IMR-90 (cell line): ENCODE measurements around the gene ADGRV1. TPM values are rescaled to one million over a fixed set of nuclear protein-coding genes. Genes with fewer than 3 reads are reported as not detected.

Experiments
- ATAC-seq: fragments of 200-7000 bp; cut with Tn5 transposase; 2 replicates; pipeline ENCODE4 v1.9.1; 2020; ENCODE audit warnings: low read depth, mild to moderate bottlenecking, moderate library complexity
- BruUV-seq: library from RNA; stranded (reverse); fragments of 400-500 nt; replicated peaks from 2 replicates; lab custom pipeline; 2021; lab: Mats Ljungman, UMichigan
- CTCF ChIA-PET: fragments of 300-600 bp; formaldehyde crosslinking; extraction: SDS; loops from one replicate; lab custom pipeline; 2021; ENCODE audit warnings: antibody characterized with exemption; lab: Yijun Ruan, JAX
- POLR2A ChIA-PET: fragments of 300-600 bp; sonication (Branson Sonifier 250); formaldehyde crosslinking; loops from one replicate; lab custom pipeline; 2022; ENCODE audit warnings: antibody characterized with exemption; ENCODE audit not compliant: unreplicated experiment; lab: Charles Lee
- DNase-seq: peaks from one replicate; pipeline ENCODE4 v3.0.0; 2013
- H2AFZ ChIP-seq: replicated peaks from 2 replicates; pipeline ENCODE3; 2013; ENCODE audit warnings: low read length, mild to moderate bottlenecking; ENCODE audit not compliant: poor library complexity
- H2AK5ac ChIP-seq: 2 replicates; pipeline ENCODE4 v1.6.1; 2013; ENCODE audit warnings: low read depth, low read length, inconsistent platforms
- H2AK9ac ChIP-seq: replicated peaks from 2 replicates; pipeline ENCODE3; 2013; ENCODE audit warnings: mild to moderate bottlenecking, low read depth, low read length, moderate library complexity; ENCODE audit not compliant: poor library complexity
- H2BK120ac ChIP-seq: 2 replicates; pipeline ENCODE4 v1.6.1; 2013; ENCODE audit warnings: low read depth, low read length, inconsistent platforms
- H2BK15ac ChIP-seq: 3 replicates; pipeline ENCODE4 v1.6.1; 2013; ENCODE audit warnings: low read depth, low read length, inconsistent platforms
- H2BK20ac ChIP-seq: 2 replicates; pipeline ENCODE4 v1.6.1; 2013; ENCODE audit warnings: low read depth, mild to moderate bottlenecking, inconsistent platforms, low read length, moderate library complexity
- H2BK5ac ChIP-seq: 2 replicates; pipeline ENCODE4 v1.6.1; 2013; ENCODE audit warnings: mild to moderate bottlenecking, low read depth, low read length, inconsistent platforms; ENCODE audit not compliant: poor library complexity, severe bottlenecking
- H3K14ac ChIP-seq: replicated peaks from 2 replicates; pipeline ENCODE4 v1.6.1; 2013; ENCODE audit warnings: low read depth, low read length, inconsistent platforms
- H3K18ac ChIP-seq: 2 replicates; pipeline ENCODE4 v1.6.1; 2013; ENCODE audit warnings: low read depth, low read length, control low read depth
- H3K23ac ChIP-seq: 2 replicates; pipeline ENCODE4 v1.6.1; 2013; ENCODE audit warnings: low read depth, low read length, inconsistent platforms
- H3K27ac ChIP-seq: 2 replicates; pipeline ENCODE4 v1.5.1; 2013; ENCODE audit warnings: mild to moderate bottlenecking, control low read depth, low read length; ENCODE audit not compliant: insufficient read depth
- H3K27me3 ChIP-seq: 2 replicates; pipeline ENCODE4 v1.6.1; 2013; ENCODE audit warnings: low read length; ENCODE audit not compliant: control insufficient read depth, insufficient read depth
- H3K36me3 ChIP-seq: 2 replicates; pipeline ENCODE4 v1.6.1; 2013; ENCODE audit warnings: low read length, mixed read lengths; ENCODE audit not compliant: control insufficient read depth, insufficient read depth
- H3K4ac ChIP-seq: 2 replicates; pipeline ENCODE4 v1.6.1; 2013; ENCODE audit warnings: low read depth, low read length, inconsistent platforms
- H3K4me1 ChIP-seq: 2 replicates; pipeline ENCODE4 v1.6.1; 2013; ENCODE audit warnings: low read length, mixed read lengths; ENCODE audit not compliant: control insufficient read depth, insufficient read depth
- H3K4me2 ChIP-seq: 2 replicates; pipeline ENCODE4 v1.6.1; 2013; ENCODE audit warnings: low read depth, mild to moderate bottlenecking, control low read depth, low read length, moderate library complexity
- H3K4me3 ChIP-seq: 2 replicates; pipeline ENCODE4 v1.5.1; 2013; ENCODE audit warnings: low read depth, mild to moderate bottlenecking, control low read depth, low read length, moderate library complexity; ENCODE audit not compliant: insufficient read depth
- H3K56ac ChIP-seq: 2 replicates; pipeline ENCODE4 v1.6.1; 2013; ENCODE audit warnings: low read length, inconsistent platforms; ENCODE audit not compliant: insufficient read depth; ENCODE audit errors: extremely low read depth
- H3K79me1 ChIP-seq, 2 experiments: 2 replicates each; pipeline ENCODE4 v1.6.1; 2013; ENCODE audit warnings: low read length in 2 of 2, inconsistent platforms in 1 of 2, low read depth in 1 of 2
- H3K9ac ChIP-seq: 2 replicates; pipeline ENCODE4 v1.6.1; 2013; ENCODE audit warnings: low read depth, low read length, control low read depth
- H3K9me1 ChIP-seq: 2 replicates; pipeline ENCODE4 v1.6.1; 2013; ENCODE audit warnings: low read length, inconsistent platforms; ENCODE audit not compliant: insufficient read depth
- H3K9me3 ChIP-seq: 2 replicates; pipeline ENCODE4 v1.6.1; 2013; ENCODE audit warnings: low read length; ENCODE audit not compliant: control insufficient read depth, insufficient read depth
- H4K20me1 ChIP-seq: 2 replicates; pipeline ENCODE4 v1.6.1; 2013; ENCODE audit warnings: low read length, inconsistent platforms; ENCODE audit not compliant: insufficient read depth
- H4K5ac ChIP-seq: 2 replicates; pipeline ENCODE4 v1.6.1; 2013; ENCODE audit warnings: mild to moderate bottlenecking, low read depth, low read length, control low read depth
- H4K8ac ChIP-seq, 2 experiments: 2 replicates each; pipeline ENCODE4 v1.6.1; 2013; ENCODE audit warnings: low read depth in 2 of 2, low read length in 2 of 2, control low read depth in 1 of 2, inconsistent platforms in 1 of 2
- H4K91ac ChIP-seq: 2 replicates; pipeline ENCODE4 v1.6.1; 2013; ENCODE audit warnings: low read depth, low read length, inconsistent platforms; ENCODE audit not compliant: insufficient read depth
- CEBPB ChIP-seq: IDR thresholded peaks from 2 replicates; pipeline ENCODE4 v1.6.1; 2012; ENCODE audit warnings: low read depth, low read length, improper control_type of control experiment
- FOS ChIP-seq: fragments of 150-350 bp; IDR thresholded peaks from 2 replicates; pipeline ENCODE4 v1.6.1; 2016; ENCODE audit warnings: low read depth, low read length
- RFX5 ChIP-seq: IDR thresholded peaks from 2 replicates; pipeline ENCODE4 v1.8.0; 2012; ENCODE audit warnings: low read depth, mild to moderate bottlenecking, low read length, moderate library complexity
- WGBS, 2 experiments: methylation state at CpG; one replicate each; pipeline versions ENCODE4 v1.1.5 to v1.1.7; 2013; ENCODE audit warnings: missing lambda C conversion rate in 2 of 2; ENCODE audit not compliant: insufficient read length in 1 of 2; ENCODE audit errors: extremely low coverage in 2 of 2; 5-methylcytosine and 5-hydroxymethylcytosine counted together
- dilution Hi-C: fragments of 300-500 bp; cut with HindIII; formaldehyde crosslinking; loops from one replicate; pipeline ENCODE4 v1.14.3; 2018; ENCODE audit warnings: low sequenced_read_pairs; ENCODE audit not compliant: unreplicated experiment
- in situ Hi-C: fragments of 300-500 bp; cut with MboI; formaldehyde crosslinking; loops from 3 replicates; pipeline ENCODE4 v1.14.3; 2019; ENCODE audit warnings: low sequenced_read_pairs, inconsistent platforms, mixed read lengths
- intact Hi-C: fragments of 100-400 bp; cut with micrococcal nuclease; formaldehyde crosslinking; loops from 2 replicates; pipeline ENCODE4 v1.10.0; 2022
- polyA plus RNA-seq, 3 experiments: library from polyadenylated mRNA; depleted of rRNA; stranded (reverse); fragments of >200 nt; gene quantifications; 2 replicates each; pipeline ENCODE4 v1.2.3, GENCODE V29; 2012; ENCODE audit warnings: low replicate concordance in 1 of 3
- total RNA-seq: library from RNA; depleted of rRNA; stranded (reverse); fragments of >200 nt; gene quantifications from 2 replicates; pipeline ENCODE4 v1.2.3, GENCODE V29; 2012

Gene ADGRV1
- total and polyA plus RNA-seq, 2 of the 4 experiments (the other 2 are of a cell fraction) = under 0.01 TPM; not detected in 1

GRCh38 chr5:91146905-91147600 is 588.5 kb downstream of the ADGRV1 start:
- ATAC-seq = no peak
- CTCF ChIA-PET = interaction anchor here (1.3 kb wide), 1 partner anchor 237 kb away, joined by 6 read pairs; no protein-coding TSS in a partner anchor

More at GRCh38 chr5:91146905-91147600, 588.5 kb downstream of the ADGRV1 start:
- no peak for TF ChIP-seq RFX5
- TF ChIP-seq FOS = no peak
- TF ChIP-seq CEBPB = 0 out of 2 replicates have a peak, but pooled peaks have one; percentile 8
- POLR2A ChIA-PET = interaction anchor here (0.5 kb wide), 1 partner anchor 234 kb away, joined by 6 read pairs; no protein-coding TSS in a partner anchor
- H3K18ac ChIP-seq = no peak overlapping the region
- H3K4me3 ChIP-seq = no peak overlapping the region
- H3K14ac ChIP-seq = no peak overlapping the region
- no peak overlapping the region for H3K23ac ChIP-seq
- no peak overlapping the region for H3K9ac ChIP-seq
- no peak overlapping the region for H3K4me2 ChIP-seq
- H2BK120ac ChIP-seq = no peak overlapping the region
- H2BK20ac ChIP-seq = no peak overlapping the region
- no peak overlapping the region for H3K56ac ChIP-seq
- H2AK5ac ChIP-seq = no peak overlapping the region
- no TSS peak for BruUV-seq
- no peaks in the 10 kb centered on the region for H3K9me1 ChIP-seq
- H4K8ac ChIP-seq = no peak overlapping the region
- H3K79me1 ChIP-seq = no peaks in the 10 kb centered on the region
- H3K27me3 ChIP-seq = no peaks in the 10 kb centered on the region
- H3K36me3 ChIP-seq = no peaks in the 10 kb centered on the region
- H2AFZ ChIP-seq = no peak overlapping the region
- H2BK5ac ChIP-seq = no peak overlapping the region
- no peaks in the 10 kb centered on the region for H4K20me1 ChIP-seq
- in situ Hi-C loops = no loop called here
- WGBS, 2 experiments = no CpG with 5 or more reads among the region's 4 CpGs
- dilution Hi-C loops = no loop called here
- intact Hi-C loops = no loop called here
- no peak overlapping the region for H3K27ac ChIP-seq
- H3K4me1 ChIP-seq = no peaks in the 10 kb centered on the region; the same call in none of the 2 replicates
- no peak for DNase-seq
- no peak overlapping the region for H2AK9ac ChIP-seq
- no peak overlapping the region for H4K91ac ChIP-seq
- no peak overlapping the region for H3K4ac ChIP-seq
- H3K9me3 ChIP-seq = no peaks in the 10 kb centered on the region
- H4K5ac ChIP-seq = no peak overlapping the region
- no peak overlapping the region for H2BK15ac ChIP-seq
